Upper lobe of left lung (tissue), 4 donors: ENCODE results near the gene CHRNA9.

Experiments used
- CTCF ChIP-seq, 6 experiments: fragments of 450-650 bp in 4 of 6; fragments of 200-600 bp in 2 of 6; sonication (generic) in 2 of 6; IDR thresholded peaks; one replicate each; pipeline ENCODE4 v1.5.1; 2016 to 2019; ENCODE audit warnings: antibody characterized with exemption in 6 of 6
- EP300 ChIP-seq, 4 donors: sonication (generic); formaldehyde crosslinking; IDR thresholded peaks; one replicate each; pipeline ENCODE4 v1.5.1; 2017; ENCODE audit warnings: antibody characterized with exemption in 4 of 4, control low read depth in 2 of 4
- POLR2A ChIP-seq, 4 donors: fragments of 450-650 bp; IDR thresholded peaks; one replicate each; pipeline ENCODE4 v1.5.1; 2016 to 2017; ENCODE audit warnings: antibody characterized with exemption in 4 of 4, mild to moderate bottlenecking in 2 of 4

DNA sequence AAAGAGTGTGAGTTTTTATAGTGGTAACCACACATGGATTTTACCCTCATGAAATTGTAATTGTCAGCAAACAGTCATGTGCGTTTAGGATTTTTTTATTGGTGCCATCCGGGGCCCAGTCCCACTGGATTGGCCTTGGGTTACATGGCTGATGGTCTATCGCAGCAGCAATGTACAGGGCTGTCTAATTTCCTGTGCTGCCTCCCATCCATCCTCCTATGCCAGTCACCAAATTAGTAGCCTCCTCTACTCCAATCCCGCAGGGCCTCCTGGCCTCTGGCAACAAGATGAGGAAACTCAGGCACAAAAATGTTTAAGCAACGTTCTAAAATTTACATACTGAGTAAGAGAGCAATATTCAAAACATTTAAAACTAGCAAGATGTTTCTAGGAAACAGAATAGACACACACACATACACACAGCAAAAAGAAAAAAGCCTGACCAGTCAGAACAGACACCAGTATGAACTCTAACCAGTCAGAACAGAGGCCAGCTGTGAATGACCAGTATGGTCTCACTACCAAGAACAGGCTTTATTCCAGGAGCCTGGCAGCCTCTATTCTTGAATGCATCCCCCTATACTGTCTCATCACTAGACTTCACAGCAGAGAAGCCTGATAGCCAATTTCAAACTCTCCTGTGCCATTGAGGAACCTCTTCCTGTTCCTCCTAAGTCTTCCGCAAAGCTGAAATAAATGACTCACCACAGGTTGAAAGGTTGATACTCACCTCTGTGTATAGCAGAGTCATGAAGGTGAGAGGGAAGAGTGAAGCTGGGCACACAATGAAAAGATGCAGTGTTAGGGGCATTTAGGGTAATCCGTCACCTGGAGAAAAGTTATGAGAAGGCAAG, 42.6 kb downstream of the CHRNA9 start:
- TF ChIP-seq CTCF (IDR thresholded peaks at IDR 0.05) (no peak), POLR2A (IDR thresholded peaks at IDR 0.05) (no peak), EP300 (IDR thresholded peaks at IDR 0.05) (no peak)
